ENCODE results near the gene SUB1.

Gene SUB1

DNA sequence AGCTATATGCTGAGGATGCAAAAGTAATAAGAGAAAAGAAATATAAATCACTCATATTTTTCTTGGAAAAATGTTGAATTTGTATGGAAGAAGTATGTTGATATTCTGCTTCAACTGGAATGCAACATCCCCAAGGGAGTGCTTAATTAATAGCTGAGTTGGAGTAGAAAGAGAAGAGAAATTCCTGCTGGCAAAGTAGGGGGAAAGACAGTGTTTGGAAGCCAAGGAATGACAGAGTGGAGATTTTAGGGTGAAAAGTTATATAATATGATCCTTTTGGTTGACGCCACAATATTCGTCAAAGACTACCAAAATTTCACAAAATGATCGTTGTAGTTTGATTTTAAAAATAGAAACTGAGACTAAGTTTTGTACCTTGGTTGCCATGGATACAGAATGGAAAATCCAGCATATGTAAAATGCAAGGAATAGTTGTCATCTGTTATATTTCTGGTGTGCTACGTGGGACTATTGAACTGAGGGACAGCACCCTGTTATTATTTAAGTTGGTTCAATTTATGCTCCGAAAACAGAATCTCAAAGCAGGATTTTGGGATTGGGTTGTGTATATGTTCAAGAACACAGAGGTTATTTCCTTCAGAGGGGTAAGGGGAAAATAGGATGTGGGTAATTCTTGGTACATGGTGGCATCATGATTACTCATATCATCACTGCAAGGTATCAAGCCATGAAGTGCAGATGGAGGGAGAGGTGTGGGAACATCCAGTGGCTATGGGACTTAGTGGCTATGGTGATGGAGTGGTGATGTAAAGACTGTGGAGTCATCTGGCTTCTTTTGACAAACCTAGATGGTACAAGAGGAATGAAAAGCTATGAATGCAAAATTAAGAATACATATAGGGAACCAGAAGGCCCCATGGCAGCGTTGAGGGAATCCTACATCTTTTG lies 61.0 kb downstream of the SUB1 start:
- no peak for DNase-seq

DNA sequence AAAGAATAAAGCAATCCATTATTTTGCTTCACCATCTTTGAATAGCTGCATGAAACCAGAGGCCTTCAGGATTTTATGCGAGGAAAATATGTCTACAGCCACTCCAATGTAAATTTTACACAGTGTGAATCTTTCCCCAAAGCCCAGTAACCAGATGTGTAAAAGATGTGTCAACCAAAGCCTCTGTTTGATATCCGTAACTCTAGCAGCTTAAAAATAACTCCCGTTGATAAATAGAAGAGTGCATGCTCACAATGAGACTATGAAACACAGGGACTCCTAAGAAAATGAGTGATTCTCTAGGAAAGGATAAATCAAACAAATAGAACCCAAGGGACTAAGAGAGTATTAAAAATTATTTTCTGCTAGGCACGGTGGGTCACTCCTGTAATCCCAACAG lies 65.7 kb downstream of the SUB1 start:
- DNase-seq: no peak

GRCh38 chr5:32651638-32652037 lies 66.3 kb downstream of the SUB1 start:
- DNase-seq: no peak
